Muscle of leg (tissue), 11 donors: ENCODE data around the gene PTPRG. TPM values are rescaled to one million over a fixed set of nuclear protein-coding genes. Genes with fewer than 3 reads are reported as not detected.

Experiments
- DNase-seq: peaks from one replicate; pipeline ENCODE4 v3.0.0; 2013
- H3K27ac ChIP-seq: one replicate; pipeline ENCODE4 v1.5.1; 2013; ENCODE audit warnings: mild to moderate bottlenecking, low read length, control low read depth
- H3K27me3 ChIP-seq: one replicate; pipeline ENCODE4 v1.6.1; 2013; ENCODE audit warnings: low read length; ENCODE audit not compliant: control insufficient read depth, insufficient read depth
- H3K36me3 ChIP-seq: one replicate; pipeline ENCODE4 v1.6.1; 2013; ENCODE audit warnings: low read length; ENCODE audit not compliant: control insufficient read depth, insufficient read depth
- H3K4me1 ChIP-seq: one replicate; pipeline ENCODE4 v1.6.1; 2013; ENCODE audit warnings: low read length; ENCODE audit not compliant: control insufficient read depth, insufficient read depth
- H3K4me3 ChIP-seq: one replicate; pipeline ENCODE4 v1.5.1; 2013; ENCODE audit warnings: low read length, control low read depth
- H3K9me3 ChIP-seq: replicated peaks from 2 replicates; pipeline ENCODE4 v1.6.1; 2013; ENCODE audit warnings: low read depth, low read length; ENCODE audit not compliant: control insufficient read depth
- WGBS: methylation state at CpG from one replicate; pipeline ENCODE4 v1.1.5; 2013; ENCODE audit warnings: missing lambda C conversion rate; ENCODE audit not compliant: insufficient coverage; 5-methylcytosine and 5-hydroxymethylcytosine counted together
- polyA plus RNA-seq, 8 donors: library from polyadenylated mRNA; unstranded; fragments of 120-200 nt; gene quantifications; one replicate each; pipeline versions ENCODE4 v1.2.1 to v1.2.3, GENCODE V29; 2013; ENCODE audit warnings: inconsistent platforms in 1 of 8, low replicate concordance in 1 of 8; ENCODE audit not compliant: insufficient read length in 8 of 8, insufficient read depth in 1 of 8
- total RNA-seq: library from RNA; stranded (reverse); fragments of 120-200 nt; gene quantifications from one replicate; pipeline ENCODE4 v1.2.4, GENCODE V29; 2013

Gene PTPRG
- total and polyA plus RNA-seq, 9 donors = 15.7 to 45.7 (median 30.8) TPM

DNA sequence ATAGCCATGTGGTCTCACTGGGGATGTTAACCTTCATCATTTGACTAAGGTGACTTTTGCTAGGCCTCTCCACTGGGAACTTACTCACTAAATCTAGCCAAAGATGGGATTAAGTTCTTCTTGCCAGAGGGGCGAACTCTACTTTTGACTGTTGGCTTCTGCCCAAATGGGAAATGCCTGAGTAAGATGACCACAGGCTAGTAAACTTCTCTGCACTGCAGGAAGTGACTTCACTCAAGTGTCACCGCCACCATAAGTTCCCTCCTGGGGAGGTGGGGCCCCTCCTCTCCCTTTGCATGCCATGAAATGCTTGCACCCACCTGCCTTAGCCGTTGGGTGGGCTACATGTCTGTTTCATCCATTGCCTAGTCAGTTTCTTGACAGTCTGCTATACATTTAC, 423.6 kb downstream of the PTPRG start:
- no peaks in the 10 kb centered on the region for H3K27me3 ChIP-seq
- H3K4me1 ChIP-seq = peaks cover 3% of the 10 kb centered on the region
- no peaks in the 10 kb centered on the region for H3K36me3 ChIP-seq
- no peak overlapping the region for H3K4me3 ChIP-seq
- peak; percentile 11 for DNase-seq
- H3K27ac ChIP-seq = no peak overlapping the region
- WGBS = 43% methylated on average over 1 of the region's 3 CpGs
- no peaks in the 10 kb centered on the region for H3K9me3 ChIP-seq

GRCh38 chr3:61986473-61986872, 425.1 kb downstream of the PTPRG start:
- no CpG with 5 or more reads among the region's 3 CpGs for WGBS
- Histone ChIP-seq H3K27me3 (no peaks in the 10 kb centered on the region), H3K36me3 (no peaks in the 10 kb centered on the region), H3K27ac (no peak overlapping the region), H3K4me1 (no peaks in the 10 kb centered on the region), H3K4me3 (no peak overlapping the region), H3K9me3 (no peaks in the 10 kb centered on the region)
- DNase-seq = no peak

DNA sequence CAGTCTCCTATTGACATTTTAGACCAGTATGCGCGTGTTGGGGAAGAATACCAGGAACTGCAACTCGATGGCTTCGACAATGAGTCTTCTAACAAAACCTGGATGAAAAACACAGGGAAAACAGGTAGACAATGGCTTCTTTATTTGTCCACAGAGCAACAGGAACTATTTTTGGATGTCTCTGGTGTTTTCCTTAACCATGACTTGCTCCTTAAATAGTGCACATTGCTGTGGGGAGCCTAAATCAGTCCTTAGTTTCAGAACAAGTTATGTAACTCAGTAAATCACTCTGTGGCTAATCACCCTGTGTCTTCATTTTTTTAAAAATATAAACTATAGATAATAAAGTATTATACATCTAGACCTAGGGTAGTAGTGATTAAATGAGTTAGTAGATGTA, 428.3 kb downstream of the PTPRG start:
- no peaks in the 10 kb centered on the region for H3K36me3 ChIP-seq
- WGBS = 75% methylated on average over 4 of the region's 4 CpGs
- no peak for DNase-seq
- H3K27ac ChIP-seq = no peak overlapping the region
- no peaks in the 10 kb centered on the region for H3K4me1 ChIP-seq
- H3K4me3 ChIP-seq = no peak overlapping the region
- no peaks in the 10 kb centered on the region for H3K9me3 ChIP-seq
- H3K27me3 ChIP-seq = no peaks in the 10 kb centered on the region

DNA sequence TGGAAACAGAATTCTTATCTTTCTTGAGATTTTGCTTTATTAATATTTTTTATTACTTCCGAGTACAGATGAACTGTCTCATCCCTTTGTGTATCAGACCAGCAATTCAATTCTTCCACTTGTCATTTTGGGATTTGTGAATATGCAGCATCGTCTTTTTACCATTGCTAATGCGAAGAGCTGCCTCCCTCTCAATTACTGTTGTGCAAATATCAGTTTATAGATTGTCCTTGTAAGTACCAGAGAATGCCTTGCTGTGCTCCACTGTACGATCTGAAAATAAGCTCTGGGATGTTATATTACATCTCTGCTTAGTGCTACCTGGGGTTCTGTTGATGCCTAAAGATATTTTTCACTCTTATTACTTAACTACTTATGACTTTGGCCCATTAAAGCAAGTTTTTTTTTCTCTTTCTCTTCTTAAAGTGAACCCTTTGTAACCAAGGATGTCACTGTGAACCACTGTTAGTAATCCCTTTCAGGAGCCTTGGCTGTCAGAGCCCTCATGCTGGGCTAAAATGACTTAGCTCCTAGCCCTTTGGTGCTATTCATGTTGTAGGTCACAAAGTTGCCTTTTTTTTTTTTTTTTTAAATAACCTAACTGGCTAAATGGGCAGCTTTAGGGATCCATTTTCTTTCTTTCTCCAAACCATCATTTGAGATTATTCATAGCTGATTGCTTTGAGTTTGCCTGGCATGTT, 429.1 kb downstream of the PTPRG start:
- no CpG with 5 or more reads among the region's 4 CpGs for WGBS
- H3K4me1 ChIP-seq = no peaks in the 10 kb centered on the region
- no peak overlapping the region for H3K4me3 ChIP-seq
- no peaks in the 10 kb centered on the region for H3K27me3 ChIP-seq
- DNase-seq = no peak
- H3K9me3 ChIP-seq = no peaks in the 10 kb centered on the region
- no peaks in the 10 kb centered on the region for H3K36me3 ChIP-seq
- no peak overlapping the region for H3K27ac ChIP-seq

- DNase-seq = no peak
- no peaks in the 10 kb centered on the region for H3K36me3 ChIP-seq
- no peaks in the 10 kb centered on the region for H3K4me1 ChIP-seq
- no peaks in the 10 kb centered on the region for H3K9me3 ChIP-seq
- no peaks in the 10 kb centered on the region for H3K27me3 ChIP-seq
- no peak overlapping the region for H3K4me3 ChIP-seq
- H3K27ac ChIP-seq = no peak overlapping the region
- 88% methylated on average over 7 of the region's 8 CpGs for WGBS
Measured at GRCh38 chr3:61991706-61992105, 430.3 kb downstream of the PTPRG start.

- no peak overlapping the region for H3K27ac ChIP-seq
- WGBS = no CpG with 5 or more reads among the region's 1 CpG
- no peaks in the 10 kb centered on the region for H3K4me1 ChIP-seq
- H3K9me3 ChIP-seq = no peaks in the 10 kb centered on the region
- no peaks in the 10 kb centered on the region for H3K36me3 ChIP-seq
- no peak overlapping the region for H3K4me3 ChIP-seq
- DNase-seq = peak; percentile 8
- no peaks in the 10 kb centered on the region for H3K27me3 ChIP-seq
Measured at GRCh38 chr3:61996366-61996765, 435.0 kb downstream of the PTPRG start.

- WGBS = 79% methylated on average over 4 of the region's 4 CpGs
- Histone ChIP-seq H3K27me3 (no peaks in the 10 kb centered on the region), H3K9me3 (no peaks in the 10 kb centered on the region)
Measured at GRCh38 chr3:61997101-61997500, 435.7 kb downstream of the PTPRG start.

DNA sequence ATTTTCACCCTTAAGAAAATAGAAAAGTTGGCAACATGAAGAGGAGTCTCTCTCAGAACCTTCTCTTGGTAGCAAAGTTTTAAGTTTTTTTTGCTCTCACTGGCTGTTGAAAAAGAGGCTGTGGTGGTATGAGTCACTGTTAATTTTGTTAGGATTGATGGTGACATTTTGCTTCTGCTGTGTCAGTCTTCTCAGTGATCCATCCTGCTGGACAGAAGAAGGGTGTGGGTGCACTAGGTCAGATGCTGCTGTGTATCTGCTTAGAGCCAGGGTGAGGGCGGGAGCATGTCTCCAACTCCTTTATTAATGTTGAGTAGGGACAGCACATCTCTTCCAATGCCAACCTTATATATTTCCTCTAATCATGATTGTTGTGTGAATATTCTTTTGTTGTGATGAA, 442.5 kb downstream of the PTPRG start:
- Histone ChIP-seq H3K36me3 (peaks cover 15% of the 10 kb centered on the region), H3K4me3 (no peak overlapping the region), H3K27ac (no peak overlapping the region), H3K4me1 (peaks cover 2% of the 10 kb centered on the region), H3K9me3 (no peaks in the 10 kb centered on the region), H3K27me3 (no peaks in the 10 kb centered on the region)
- no peak for DNase-seq
- WGBS = no CpG with 5 or more reads among the region's 1 CpG

More at GRCh38 chr3:61997101-61997500, 435.7 kb downstream of the PTPRG start:
- Histone ChIP-seq H3K4me3 (no peak overlapping the region), H3K36me3 (no peaks in the 10 kb centered on the region), H3K4me1 (no peaks in the 10 kb centered on the region), H3K27ac (no peak overlapping the region)
- no peak for DNase-seq

DNA sequence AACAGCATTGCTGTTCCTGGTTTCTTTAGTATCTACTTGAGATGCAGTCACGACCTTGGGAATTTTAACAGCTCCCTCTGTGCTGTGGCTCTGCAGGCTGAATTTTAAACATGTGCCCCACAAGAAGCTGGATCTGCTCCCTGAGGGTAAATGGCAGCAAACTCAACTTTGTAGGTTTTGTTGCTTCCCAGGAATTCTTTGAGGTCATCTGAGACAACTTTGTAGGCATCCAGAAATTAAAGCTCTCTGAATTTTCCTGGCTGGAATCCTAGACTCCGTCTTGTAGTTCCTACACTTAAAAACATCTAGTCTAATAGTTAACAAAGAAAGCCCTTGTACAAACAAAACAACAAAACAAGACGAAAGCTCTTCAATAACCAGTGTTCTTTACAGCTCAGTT, 445.7 kb downstream of the PTPRG start:
- WGBS = 36% methylated on average over 1 of the region's 3 CpGs

DNA sequence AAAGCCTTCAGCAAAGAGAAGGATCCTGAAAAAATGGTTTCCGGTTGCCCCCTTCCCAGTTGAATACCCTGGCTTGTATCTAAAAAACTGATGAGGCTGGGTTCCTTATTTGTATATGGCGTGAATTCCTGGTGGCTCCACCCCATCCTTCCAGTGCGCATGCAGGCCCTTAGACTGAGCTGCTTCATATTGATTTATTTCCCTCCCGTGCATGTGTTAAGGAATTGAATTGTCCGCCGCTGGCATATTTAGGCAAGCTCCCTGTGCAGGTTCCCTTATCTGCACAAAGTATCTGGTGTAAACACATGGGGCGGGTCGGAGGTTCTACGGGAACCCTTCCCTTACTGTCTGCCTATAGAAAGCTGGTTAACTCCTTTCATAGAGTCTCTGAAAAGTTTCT, 449.6 kb downstream of the PTPRG start:
- H3K4me1 ChIP-seq = peaks cover 2% of the 10 kb centered on the region
- no peak for DNase-seq
- H3K4me3 ChIP-seq = no peak overlapping the region
- WGBS = 96% methylated on average over 6 of the region's 9 CpGs
- H3K27ac ChIP-seq = no peak overlapping the region
- peaks cover 3% of the 10 kb centered on the region for H3K9me3 ChIP-seq
- peaks cover 8% of the 10 kb centered on the region for H3K36me3 ChIP-seq
- no peaks in the 10 kb centered on the region for H3K27me3 ChIP-seq

More for the DNA sequence above, 445.7 kb downstream of the PTPRG start:
- no peak overlapping the region for H3K27ac ChIP-seq
- DNase-seq = peak; percentile 69
- no peak overlapping the region for H3K4me3 ChIP-seq
- peaks cover 2% of the 10 kb centered on the region for H3K4me1 ChIP-seq
- H3K27me3 ChIP-seq = no peaks in the 10 kb centered on the region
- peaks cover 22% of the 10 kb centered on the region for H3K36me3 ChIP-seq
- peaks cover 3% of the 10 kb centered on the region for H3K9me3 ChIP-seq

GRCh38 chr3:62011666-62012065, 450.3 kb downstream of the PTPRG start:
- no peak for DNase-seq
- Histone ChIP-seq H3K27ac (no peak overlapping the region), H3K4me1 (peaks cover 2% of the 10 kb centered on the region), H3K4me3 (no peak overlapping the region), H3K36me3 (peaks cover 8% of the 10 kb centered on the region), H3K9me3 (peaks cover 3% of the 10 kb centered on the region), H3K27me3 (no peaks in the 10 kb centered on the region)
- WGBS = 86% methylated on average over 1 of the region's 5 CpGs
